ENCODE data around the gene TBRG4. TPM values are rescaled to one million over a fixed set of nuclear protein-coding genes. Genes with fewer than 3 reads are reported as not detected.

Gene TBRG4
- total RNA-seq, 1 donor from 2014 or later = 195 TPM

GRCh38 chr7:45088146-45088701, 23.3 kb downstream of the TBRG4 start:
- H3K36me3 Mint-ChIP-seq (ENCODE audit: low read depth) = no peaks in the 10 kb centered on the region
- no peak for DNase-seq (ENCODE audit: low spot score)
- intact Hi-C loops (cut with micrococcal nuclease) = no loop called here
- no peaks in the 10 kb centered on the region for H3K9me3 Mint-ChIP-seq
- no peaks in the 10 kb centered on the region for H3K4me1 Mint-ChIP-seq (ENCODE audit: low read depth)
- peak overlapping the region; percentile 33 for H3K4me3 Mint-ChIP-seq
- peaks cover 36% of the 10 kb centered on the region for H3K27me3 Mint-ChIP-seq (ENCODE audit: insufficient read depth)
- no peak overlapping the region for H3K27ac Mint-ChIP-seq

- Mint-ChIP-seq H3K9me3 (no peaks in the 10 kb centered on the region), H3K27me3 (ENCODE audit: insufficient read depth) (peaks cover 36% of the 10 kb centered on the region), H3K4me1 (ENCODE audit: low read depth) (no peaks in the 10 kb centered on the region), H3K27ac (no peak overlapping the region), H3K4me3 (no peak overlapping the region), H3K36me3 (ENCODE audit: low read depth) (no peaks in the 10 kb centered on the region)
- DNase-seq (ENCODE audit: low spot score) = no peak
- intact Hi-C loops (cut with micrococcal nuclease) = no loop called here
Measured at GRCh38 chr7:45087301-45088145, 24.0 kb downstream of the TBRG4 start.

- DNase-seq (ENCODE audit: low spot score) = no peak
- Mint-ChIP-seq H3K4me1 (ENCODE audit: low read depth) (no peaks in the 10 kb centered on the region), H3K27me3 (ENCODE audit: insufficient read depth) (peaks cover 27% of the 10 kb centered on the region), H3K9me3 (no peaks in the 10 kb centered on the region), H3K27ac (no peak overlapping the region), H3K36me3 (ENCODE audit: low read depth) (no peaks in the 10 kb centered on the region), H3K4me3 (no peak overlapping the region)
- intact Hi-C loops (cut with micrococcal nuclease) = no loop called here
Measured at GRCh38 chr7:45086331-45087065, 25.0 kb downstream of the TBRG4 start.

GRCh38 chr7:45085619-45086200, 25.8 kb downstream of the TBRG4 start:
- H3K36me3 Mint-ChIP-seq (ENCODE audit: low read depth) = no peaks in the 10 kb centered on the region
- no peaks in the 10 kb centered on the region for H3K4me1 Mint-ChIP-seq (ENCODE audit: low read depth)
- no peak for DNase-seq (ENCODE audit: low spot score)
- H3K27ac Mint-ChIP-seq = no peak overlapping the region
- no peak overlapping the region for H3K4me3 Mint-ChIP-seq
- intact Hi-C loops (cut with micrococcal nuclease) = no loop called here
- H3K27me3 Mint-ChIP-seq (ENCODE audit: insufficient read depth) = peaks cover 25% of the 10 kb centered on the region
- H3K9me3 Mint-ChIP-seq = no peaks in the 10 kb centered on the region

- H3K36me3 Mint-ChIP-seq (ENCODE audit: low read depth) = no peaks in the 10 kb centered on the region
- intact Hi-C loops (cut with micrococcal nuclease) = no loop called here
Measured at GRCh38 chr7:45084901-45085618, 26.4 kb downstream of the TBRG4 start.

GRCh38 chr7:45084336-45084735, 27.2 kb downstream of the TBRG4 start:
- H3K9me3 Mint-ChIP-seq = no peaks in the 10 kb centered on the region
- H3K36me3 Mint-ChIP-seq (ENCODE audit: low read depth) = no peaks in the 10 kb centered on the region
- H3K27me3 Mint-ChIP-seq (ENCODE audit: insufficient read depth) = peaks cover 14% of the 10 kb centered on the region
- no peak for DNase-seq (ENCODE audit: low spot score)
- no peak overlapping the region for H3K27ac Mint-ChIP-seq
- intact Hi-C loops (cut with micrococcal nuclease) = no loop called here
- H3K4me1 Mint-ChIP-seq (ENCODE audit: low read depth) = no peaks in the 10 kb centered on the region
- H3K4me3 Mint-ChIP-seq = no peak overlapping the region

More at GRCh38 chr7:45084901-45085618, 26.4 kb downstream of the TBRG4 start:
- DNase-seq (ENCODE audit: low spot score) = no peak
- Mint-ChIP-seq H3K27ac (no peak overlapping the region), H3K9me3 (no peaks in the 10 kb centered on the region), H3K4me1 (ENCODE audit: low read depth) (no peaks in the 10 kb centered on the region), H3K4me3 (no peak overlapping the region), H3K27me3 (ENCODE audit: insufficient read depth) (peaks cover 21% of the 10 kb centered on the region)

GRCh38 chr7:45082831-45083331, 28.6 kb downstream of the TBRG4 start:
- intact Hi-C loops (cut with micrococcal nuclease) = no loop called here
- Mint-ChIP-seq H3K27ac (no peak overlapping the region), H3K4me1 (ENCODE audit: low read depth) (no peaks in the 10 kb centered on the region), H3K27me3 (ENCODE audit: insufficient read depth) (peaks cover 6% of the 10 kb centered on the region), H3K4me3 (no peak overlapping the region), H3K36me3 (ENCODE audit: low read depth) (no peaks in the 10 kb centered on the region), H3K9me3 (no peaks in the 10 kb centered on the region)
- DNase-seq (ENCODE audit: low spot score) = no peak

- Mint-ChIP-seq H3K4me1 (ENCODE audit: low read depth) (no peaks in the 10 kb centered on the region), H3K27ac (no peak overlapping the region)
Measured at GRCh38 chr7:45082031-45082830, 29.3 kb downstream of the TBRG4 start.

GRCh38 chr7:45081670-45081974, 29.9 kb downstream of the TBRG4 start:
- H3K27ac Mint-ChIP-seq = no peak overlapping the region
- no peaks in the 10 kb centered on the region for H3K9me3 Mint-ChIP-seq
- H3K4me1 Mint-ChIP-seq (ENCODE audit: low read depth) = no peaks in the 10 kb centered on the region
- no peak for DNase-seq (ENCODE audit: low spot score)
- no peak overlapping the region for H3K4me3 Mint-ChIP-seq
- no peaks in the 10 kb centered on the region for H3K27me3 Mint-ChIP-seq (ENCODE audit: insufficient read depth)
- no peaks in the 10 kb centered on the region for H3K36me3 Mint-ChIP-seq (ENCODE audit: low read depth)
- intact Hi-C loops (cut with micrococcal nuclease) = no loop called here

More at GRCh38 chr7:45082031-45082830, 29.3 kb downstream of the TBRG4 start:
- DNase-seq (ENCODE audit: low spot score) = no peak
- no peaks in the 10 kb centered on the region for H3K9me3 Mint-ChIP-seq
- intact Hi-C loops (cut with micrococcal nuclease) = no loop called here
- H3K4me3 Mint-ChIP-seq = no peak overlapping the region
- no peaks in the 10 kb centered on the region for H3K36me3 Mint-ChIP-seq (ENCODE audit: low read depth)
- peaks cover 3% of the 10 kb centered on the region for H3K27me3 Mint-ChIP-seq (ENCODE audit: insufficient read depth)

- no peak overlapping the region for H3K27ac Mint-ChIP-seq
- no peak overlapping the region for H3K4me3 Mint-ChIP-seq
Measured at GRCh38 chr7:45080958-45081669, 30.4 kb downstream of the TBRG4 start.

GRCh38 chr7:45080265-45080957, 31.1 kb downstream of the TBRG4 start:
- peak overlapping the region; percentile 76 for H3K27ac Mint-ChIP-seq

More at GRCh38 chr7:45080958-45081669, 30.4 kb downstream of the TBRG4 start:
- intact Hi-C loops (cut with micrococcal nuclease) = no loop called here
- no peak for DNase-seq (ENCODE audit: low spot score)
- Mint-ChIP-seq H3K4me1 (ENCODE audit: low read depth) (no peaks in the 10 kb centered on the region), H3K9me3 (no peaks in the 10 kb centered on the region), H3K27me3 (ENCODE audit: insufficient read depth) (no peaks in the 10 kb centered on the region), H3K36me3 (ENCODE audit: low read depth) (peaks cover 3% of the 10 kb centered on the region)

More at GRCh38 chr7:45080265-45080957, 31.1 kb downstream of the TBRG4 start:
- no peak for DNase-seq (ENCODE audit: low spot score)
- intact Hi-C loops (cut with micrococcal nuclease) = no loop called here
- Mint-ChIP-seq H3K4me1 (ENCODE audit: low read depth) (no peaks in the 10 kb centered on the region), H3K9me3 (no peaks in the 10 kb centered on the region), H3K4me3 (no peak overlapping the region), H3K36me3 (ENCODE audit: low read depth) (peaks cover 3% of the 10 kb centered on the region), H3K27me3 (ENCODE audit: insufficient read depth) (no peaks in the 10 kb centered on the region)

Data from activated T-helper 1 cell treated with anti-CD3 and anti-CD28 coated beads, Interleukin-12 subunit alpha, Interleukin-12 subunit beta, Interleukin-2, Interleukin-4 antibody, amounts not matched to agents 30 ng/mL and 10 ng/mL and 1 ng/mL, durations not matched to agents 14 hours and 24 hours and 36 hours (primary cell).